Vagina (tissue), 2 donors: ENCODE data around the gene DAB2.

Experiments
- CTCF ChIP-seq, 3 experiments: fragments of 450-650 bp in 2 of 3; fragments of 200-600 bp in 1 of 3; sonication (generic) in 1 of 3; IDR thresholded peaks; one replicate each; pipeline ENCODE4 v1.5.1; 2017 to 2019; ENCODE audit warnings: antibody characterized with exemption in 3 of 3, mild to moderate bottlenecking in 2 of 3, moderate library complexity in 2 of 3
- POLR2AphosphoS5 ChIP-seq, 2 donors: sonication (generic); formaldehyde crosslinking; IDR thresholded peaks; one replicate each; pipeline ENCODE4 v1.9.0; 2017; ENCODE audit warnings: antibody characterized with exemption in 2 of 2, mild to moderate bottlenecking in 2 of 2, low read depth in 1 of 2; ENCODE audit not compliant: insufficient read depth in 1 of 2

- no peak for TF ChIP-seq CTCF (IDR thresholded peaks at IDR 0.05)
- TF ChIP-seq POLR2AphosphoS5 (IDR thresholded peaks at IDR 0.05; ENCODE audit: insufficient read depth in 1 of 2, low read depth in 1 of 2): no peak
Measured at GRCh38 chr5:39352170-39352569, 72.6 kb downstream of the DAB2 start.
